ENCODE results near the gene CLCN2. TPM values are rescaled to one million over a fixed set of nuclear protein-coding genes. Genes with fewer than 3 reads are reported as not detected.
"Not testable (repeated sequence)": the region's sequence is repeated elsewhere in the genome, so short reads cannot be mapped to it uniquely, and the experiment has no call there.

CLCN2 gene
- total RNA-seq, 1 experiment from 2014 or later, result 3.0 TPM

GRCh38 chr3:184345317-184346144 is 15.9 kb downstream of the CLCN2 start:
- DNase-seq (ENCODE audit: low spot score), result peak; percentile 91

GRCh38 chr3:184344579-184345316 is 16.7 kb downstream of the CLCN2 start:
- no peak for DNase-seq (ENCODE audit: low spot score)

GRCh38 chr3:184343200-184343876 is 18.1 kb downstream of the CLCN2 start:
- DNase-seq (ENCODE audit: low spot score), result no peak

GRCh38 chr3:184341925-184342324 is 19.5 kb downstream of the CLCN2 start:
- DNase-seq (ENCODE audit: low spot score), result no peak

- DNase-seq (ENCODE audit: low spot score), result not testable (repeated sequence)
Measured at GRCh38 chr3:184339451-184340135, 21.8 kb downstream of the CLCN2 start.

GRCh38 chr3:184339001-184339400 is 22.4 kb downstream of the CLCN2 start:
- no peak for DNase-seq (ENCODE audit: low spot score)

- DNase-seq (ENCODE audit: low spot score), result no peak
Measured at GRCh38 chr3:184338511-184338945, 22.9 kb downstream of the CLCN2 start.

GRCh38 chr3:184337981-184338380 is 23.4 kb downstream of the CLCN2 start:
- DNase-seq (ENCODE audit: low spot score), result no peak

GRCh38 chr3:184337399-184337714 is 24.0 kb downstream of the CLCN2 start, which contains the start of gene FAM131A:
Gene FAM131A, plus strand, starts transcription at chr3:184337600. Its CDS starts 31 bp downstream, at chr3:184337631.
- DNase-seq (ENCODE audit: low spot score), result no peak

GRCh38 chr3:184336547-184337398 is 24.6 kb downstream of the CLCN2 start:
- DNase-seq (ENCODE audit: low spot score), result no peak

- DNase-seq (ENCODE audit: low spot score), result no peak
Measured at GRCh38 chr3:184335661-184336546, 25.5 kb downstream of the CLCN2 start.

GRCh38 chr3:184335291-184335660 is 26.1 kb downstream of the CLCN2 start:
- no peak for DNase-seq (ENCODE audit: low spot score)

GRCh38 chr3:184334470-184335158 is 26.8 kb downstream of the CLCN2 start:
- peak; percentile 95 for DNase-seq (ENCODE audit: low spot score)

GRCh38 chr3:184333700-184334099 is 27.7 kb downstream of the CLCN2 start:
- no peak for DNase-seq (ENCODE audit: low spot score)

- DNase-seq (ENCODE audit: low spot score), result no peak
Measured at GRCh38 chr3:184333190-184333589, 28.2 kb downstream of the CLCN2 start.

- DNase-seq (ENCODE audit: low spot score), result peak; percentile 92
Measured at GRCh38 chr3:184332370-184333090, 28.9 kb downstream of the CLCN2 start.

- no peak for DNase-seq (ENCODE audit: low spot score)
Measured at GRCh38 chr3:184328516-184328915, 32.9 kb downstream of the CLCN2 start.

GRCh38 chr3:184327171-184327570 is 34.2 kb downstream of the CLCN2 start:
- no peak for DNase-seq (ENCODE audit: low spot score)

All from A172 (cell line).